ENCODE results near the gene OR5K4.

Gene OR5K4, protein sequence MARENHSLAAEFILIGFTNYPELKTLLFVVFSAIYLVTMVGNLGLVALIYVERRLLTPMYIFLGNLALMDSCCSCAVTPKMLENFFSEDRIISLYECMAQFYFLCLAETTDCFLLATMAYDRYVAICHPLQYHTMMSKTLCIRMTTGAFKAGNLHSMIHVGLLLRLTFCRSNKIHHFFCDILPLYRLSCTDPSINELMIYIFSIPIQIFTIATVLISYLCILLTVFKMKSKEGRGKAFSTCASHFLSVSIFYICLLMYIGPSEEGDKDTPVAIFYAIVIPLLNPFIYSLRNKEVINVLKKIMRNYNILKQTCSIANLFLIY

GRCh38 chr3:98353554-98353953 is at the start of gene OR5K4:
Gene OR5K4, plus strand, starts transcription at chr3:98353854. Its CDS starts 0 bp downstream, at chr3:98353854.
- no peak for DNase-seq (ENCODE audit: low read depth in 2 of 2)

GRCh38 chr3:98322101-98322500 is 31.6 kb upstream of the OR5K4 start:
- no peak for DNase-seq (ENCODE audit: low read depth in 2 of 2)

DNA sequence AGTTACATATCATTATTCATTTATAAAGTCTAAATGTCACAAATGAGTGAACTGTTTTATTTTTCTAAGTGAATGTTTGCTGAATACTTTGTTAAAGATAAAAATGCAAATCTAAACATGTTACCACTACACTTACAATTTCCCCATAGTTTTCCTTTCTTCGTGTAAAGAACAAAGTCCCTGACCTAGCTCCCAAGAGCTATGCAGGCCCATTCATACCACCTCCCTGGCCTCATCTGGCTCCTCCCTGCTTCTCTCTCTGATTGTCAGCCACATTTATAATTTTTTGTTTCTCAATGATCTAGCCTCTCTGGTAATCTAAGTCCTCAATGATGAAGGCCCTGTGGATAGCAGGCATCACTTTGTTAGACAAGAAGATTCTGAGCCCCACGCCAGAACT is 31.0 kb upstream of the OR5K4 start:
- no peak for DNase-seq (ENCODE audit: low read depth in 2 of 2)

DNA sequence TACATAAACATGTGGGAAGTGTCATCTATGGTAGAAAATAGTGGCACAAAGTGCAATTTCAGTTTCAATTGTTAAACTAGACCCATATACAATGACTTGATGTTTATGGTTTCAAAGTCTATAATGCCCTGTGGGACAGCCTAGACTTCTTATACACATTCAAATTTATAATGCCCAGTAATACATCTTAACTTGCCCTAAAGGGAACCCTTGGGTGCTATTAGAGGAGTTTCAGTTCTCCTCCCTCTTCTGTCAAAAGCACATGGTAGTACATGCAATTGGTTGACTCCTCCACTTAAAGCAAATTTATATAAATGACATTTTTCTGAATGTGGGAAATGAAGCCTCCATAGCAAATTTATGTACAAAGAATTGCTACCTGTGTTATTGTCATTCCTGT is 30.2 kb upstream of the OR5K4 start:
- DNase-seq (ENCODE audit: low read depth in 2 of 2): no peak

- no peak for DNase-seq (ENCODE audit: low read depth in 2 of 2)
Measured at GRCh38 chr3:98325055-98325454, 28.6 kb upstream of the OR5K4 start.

DNA sequence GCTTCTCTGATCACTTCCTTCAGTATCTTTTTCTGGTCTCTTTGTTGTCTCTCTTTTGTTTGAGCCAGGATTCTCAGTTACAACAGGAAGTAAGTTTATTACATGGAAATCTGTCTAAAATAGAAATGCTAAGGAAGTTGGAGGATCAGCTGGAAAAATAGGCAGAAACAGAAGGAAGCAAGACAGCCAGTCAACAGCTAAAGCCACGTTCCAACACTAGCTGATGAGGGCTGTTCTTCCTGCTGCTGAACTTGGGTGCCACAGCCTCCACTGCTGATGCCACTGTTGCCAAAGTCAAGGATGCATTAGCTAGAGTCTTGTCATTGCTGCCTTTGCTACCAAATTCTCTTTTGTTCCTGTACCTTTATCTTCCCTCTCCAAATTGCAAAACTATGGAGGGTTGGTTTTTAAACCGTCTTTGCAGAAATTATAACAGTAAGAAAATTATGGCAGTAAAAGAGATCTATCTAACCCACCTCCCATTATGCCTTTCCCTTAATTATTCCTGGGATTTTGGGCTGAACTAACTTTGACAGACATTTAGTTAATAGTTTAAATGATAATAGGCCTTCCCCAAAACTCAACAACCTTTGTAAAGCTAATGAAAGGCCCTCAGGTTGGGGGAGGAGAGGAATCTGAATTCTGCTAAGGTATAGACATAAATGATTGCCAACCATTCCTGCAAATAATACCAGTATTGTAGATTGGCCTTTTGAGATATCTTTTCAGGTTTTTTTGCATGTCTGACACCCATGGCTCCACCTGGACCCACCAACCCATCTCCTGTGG is 27.4 kb upstream of the OR5K4 start:
- DNase-seq (ENCODE audit: low read depth in 2 of 2): no peak

- DNase-seq (ENCODE audit: low read depth in 2 of 2): no peak
Measured at GRCh38 chr3:98326945-98327344, 26.7 kb upstream of the OR5K4 start.

GRCh38 chr3:98328933-98329332 is 24.7 kb upstream of the OR5K4 start:
- DNase-seq (ENCODE audit: low read depth in 2 of 2): no peak

- DNase-seq (ENCODE audit: low read depth in 2 of 2): peak; percentile 9 to 18
Measured at GRCh38 chr3:98329392-98330124, 24.1 kb upstream of the OR5K4 start.

DNA sequence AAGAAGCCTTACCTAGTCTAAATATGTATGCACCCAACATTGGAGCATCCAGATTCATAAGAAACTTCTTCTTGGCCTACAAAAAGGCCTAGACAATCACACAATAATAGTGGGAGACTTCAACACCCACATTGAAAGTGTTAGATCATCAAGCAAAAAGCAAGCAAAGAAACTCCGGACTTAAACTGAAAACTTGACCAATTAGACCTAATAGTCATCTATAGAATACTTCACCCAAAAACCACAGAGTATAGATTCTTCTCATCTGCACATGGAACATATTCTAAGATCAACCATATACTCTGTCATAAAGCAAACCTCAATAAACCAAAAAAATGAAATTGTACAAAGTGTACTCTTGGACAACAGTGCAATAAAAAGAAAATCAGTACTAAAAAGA is 22.3 kb upstream of the OR5K4 start:
- DNase-seq (ENCODE audit: low read depth in 2 of 2): no peak

- DNase-seq (ENCODE audit: low read depth in 2 of 2): no peak
Measured at GRCh38 chr3:98333989-98334606, 19.6 kb upstream of the OR5K4 start.

DNA sequence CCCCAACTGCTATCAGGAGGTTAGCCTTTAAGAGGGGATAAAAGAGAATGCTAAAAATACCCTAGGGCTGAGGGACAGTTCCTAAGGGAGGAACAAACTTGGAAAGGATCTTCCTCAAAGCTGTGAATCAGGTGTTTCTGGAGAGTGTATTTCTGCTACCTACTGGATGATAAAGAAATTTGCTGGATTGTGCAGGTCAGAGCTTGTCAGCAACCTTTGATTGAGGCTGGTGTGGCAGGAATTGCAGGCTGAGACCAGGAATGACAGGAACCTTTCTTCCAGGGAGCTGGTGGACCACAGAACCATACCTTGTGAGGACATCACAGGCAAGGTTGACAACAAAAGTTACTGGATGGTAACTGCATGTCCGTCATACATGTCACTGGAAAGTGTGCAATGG is 14.6 kb upstream of the OR5K4 start:
- DNase-seq (ENCODE audit: low read depth in 2 of 2): no peak

DNA sequence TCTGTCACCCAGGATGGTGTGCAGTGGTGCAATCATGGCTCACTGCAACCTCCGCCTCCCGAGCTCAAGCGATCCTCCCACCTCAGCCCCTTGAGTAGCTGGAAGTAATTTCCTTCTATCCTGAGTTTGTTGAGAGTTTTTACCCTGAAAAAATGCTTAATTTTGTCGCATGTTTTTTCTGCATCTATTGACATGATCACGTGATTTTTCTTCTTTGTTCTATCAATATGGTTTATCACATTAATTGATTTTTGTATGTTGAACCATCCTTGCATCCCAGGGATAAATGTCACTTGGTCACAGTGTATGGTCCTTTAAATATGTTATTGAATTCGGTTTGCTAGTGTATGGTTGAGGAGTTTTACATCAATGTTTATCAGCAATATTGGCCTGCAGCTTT is 11.9 kb upstream of the OR5K4 start:
- no peak for DNase-seq (ENCODE audit: low read depth in 2 of 2)

GRCh38 chr3:98343647-98344507 is 9.8 kb upstream of the OR5K4 start:
- no peak for DNase-seq (ENCODE audit: low read depth in 2 of 2)

GRCh38 chr3:98350082-98350481 is 3.6 kb upstream of the OR5K4 start:
- no peak for DNase-seq (ENCODE audit: low read depth in 2 of 2)

DNA sequence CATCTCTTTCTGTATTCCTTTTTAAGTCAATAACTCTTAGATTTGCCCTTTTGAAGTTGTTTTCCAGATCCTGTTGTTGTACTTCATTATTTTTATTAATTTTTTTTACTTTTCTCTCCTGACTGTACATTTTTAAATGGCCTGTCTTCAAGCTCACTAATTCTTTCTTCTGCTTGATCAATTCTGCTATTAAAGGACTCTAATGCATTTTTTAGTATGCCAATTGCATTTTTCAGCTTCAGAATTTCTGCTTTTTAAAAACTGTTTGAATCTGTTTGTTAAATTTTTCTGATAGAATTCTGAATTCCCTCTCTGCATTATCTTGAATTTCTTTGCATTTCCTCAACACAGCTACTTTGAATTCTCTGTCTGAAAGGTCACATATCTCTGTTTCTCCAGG is 5.6 kb downstream of the OR5K4 start:
- no peak for DNase-seq (ENCODE audit: low read depth in 2 of 2)

- DNase-seq (ENCODE audit: low read depth in 2 of 2): no peak
Measured at GRCh38 chr3:98359993-98360675, 6.5 kb downstream of the OR5K4 start.

DNA sequence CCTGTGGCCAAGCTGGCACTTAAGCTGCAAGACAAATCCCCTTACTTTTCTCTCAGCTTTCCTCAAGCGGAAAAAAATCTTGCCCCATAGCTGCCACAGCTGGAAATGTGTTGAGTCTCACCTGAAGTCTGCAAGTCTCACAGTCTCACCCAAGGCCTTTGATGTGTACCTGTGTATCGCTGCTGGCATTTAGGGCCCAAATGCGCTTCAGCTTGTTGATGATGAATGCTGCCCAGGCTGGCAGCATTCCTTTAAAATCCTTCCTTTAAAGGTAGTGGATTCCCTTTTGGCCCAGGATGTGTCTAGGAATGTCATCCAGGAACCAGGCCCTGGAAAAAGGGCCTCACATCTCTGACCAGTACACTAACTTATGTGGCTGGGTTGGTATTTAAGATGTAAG is 7.0 kb downstream of the OR5K4 start:
- DNase-seq (ENCODE audit: low read depth in 2 of 2): no peak

GRCh38 chr3:98361289-98361688 is 7.6 kb downstream of the OR5K4 start:
- DNase-seq (ENCODE audit: low read depth in 2 of 2): no peak

- no peak for DNase-seq (ENCODE audit: low read depth in 2 of 2)
Measured at GRCh38 chr3:98367464-98368246, 14.0 kb downstream of the OR5K4 start.
